Measurements from ENCODE around the gene ZMAT5.

Gene ZMAT5

DNA sequence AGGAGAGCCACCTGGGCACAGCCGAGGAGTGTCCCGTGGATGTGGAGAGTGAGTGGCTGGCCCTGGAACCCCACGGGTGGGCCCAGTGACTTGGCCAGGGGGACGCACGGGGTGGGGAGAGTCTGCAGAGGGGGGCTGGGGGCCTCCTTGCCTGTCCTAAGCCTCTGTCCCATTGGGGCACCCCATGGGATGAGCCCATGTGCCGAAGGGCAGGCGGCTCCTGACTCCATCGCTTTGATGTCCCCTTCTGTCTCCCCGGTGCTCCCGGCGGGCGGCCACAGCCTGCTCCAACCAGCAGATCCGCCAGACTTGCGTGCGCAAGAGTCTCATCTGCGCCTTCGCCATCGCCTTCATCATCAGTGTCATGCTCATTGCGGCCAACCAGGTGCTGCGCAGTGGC lies 37.6 kb downstream of the ZMAT5 start:
- no peak for DNase-seq (ENCODE audit: low spot score)

DNA sequence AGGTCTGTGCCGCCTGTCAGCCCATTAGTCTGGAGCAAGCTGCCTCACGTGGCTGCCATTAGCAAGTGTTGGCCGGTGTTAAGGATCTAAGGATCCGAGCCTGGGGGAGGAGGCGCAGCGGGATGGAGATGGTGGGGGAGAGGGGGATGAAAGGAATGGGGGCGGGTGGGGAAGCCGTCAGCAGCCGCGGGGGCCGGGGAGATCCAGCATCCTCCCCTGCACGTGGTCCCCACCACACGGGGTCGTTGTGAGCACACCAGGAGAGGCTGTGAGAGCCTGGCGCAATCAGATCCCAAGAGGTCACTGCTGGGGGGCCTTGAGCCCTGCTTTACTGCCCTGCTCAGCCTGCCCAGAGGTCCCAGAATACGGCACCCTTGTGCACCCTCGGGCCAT lies 39.7 kb downstream of the ZMAT5 start:
- DNase-seq (ENCODE audit: low spot score): no peak

DNA sequence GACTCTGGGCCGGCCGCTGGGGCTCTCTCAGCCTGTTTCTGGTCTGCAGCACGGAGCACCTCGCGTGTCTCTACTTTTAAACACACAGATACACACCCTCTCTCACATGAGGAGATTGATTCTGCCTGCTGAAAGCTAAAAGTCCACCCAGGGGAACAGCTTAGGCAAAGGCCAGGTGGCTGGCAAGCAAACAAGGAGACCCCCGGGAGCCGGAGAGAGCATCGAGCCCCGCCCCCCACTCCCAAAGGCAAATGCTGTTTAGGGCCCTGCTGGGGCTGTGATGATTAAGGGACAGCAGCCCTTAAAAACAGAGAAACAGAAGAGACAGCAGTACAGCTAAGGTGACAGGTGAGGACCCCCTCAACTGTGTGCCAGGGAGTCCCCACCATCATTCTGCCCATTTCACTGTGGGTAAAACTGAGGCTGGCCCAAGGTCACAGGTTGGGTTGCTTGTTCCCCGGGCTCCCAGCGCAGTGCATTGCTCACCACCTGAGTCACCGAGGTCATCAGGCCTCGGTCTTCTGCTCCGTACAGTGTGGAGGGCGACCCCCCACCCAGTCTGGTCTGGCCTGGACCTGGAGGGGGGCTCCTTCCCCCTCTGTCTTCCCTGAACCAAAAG lies 40.2 kb downstream of the ZMAT5 start:
- DNase-seq (ENCODE audit: low spot score): no peak

DNA sequence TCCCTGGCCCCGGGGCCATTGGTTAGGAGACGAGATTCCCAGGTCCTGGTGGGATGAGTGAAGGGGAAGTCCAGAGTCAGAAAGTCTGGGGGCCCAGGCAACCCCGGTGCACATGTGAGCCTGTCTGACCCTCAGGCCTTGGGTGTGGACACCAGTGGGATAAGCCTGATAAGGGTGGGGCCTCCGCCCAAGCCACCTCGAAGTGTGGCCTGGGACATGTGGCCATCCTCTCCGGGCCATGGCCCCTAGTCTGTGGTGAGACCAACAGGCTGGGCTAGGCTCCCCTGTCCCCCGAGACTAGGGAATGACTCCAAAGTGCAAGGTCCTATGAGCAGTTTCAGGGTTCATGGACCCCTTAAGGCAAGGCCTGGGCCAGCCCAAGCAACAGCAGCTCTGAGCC lies 40.7 kb downstream of the ZMAT5 start:
- no peak for DNase-seq (ENCODE audit: low spot score)

GRCh38 chr22:29724843-29725242 lies 42.0 kb downstream of the ZMAT5 start:
- DNase-seq (ENCODE audit: low spot score): no peak

DNA sequence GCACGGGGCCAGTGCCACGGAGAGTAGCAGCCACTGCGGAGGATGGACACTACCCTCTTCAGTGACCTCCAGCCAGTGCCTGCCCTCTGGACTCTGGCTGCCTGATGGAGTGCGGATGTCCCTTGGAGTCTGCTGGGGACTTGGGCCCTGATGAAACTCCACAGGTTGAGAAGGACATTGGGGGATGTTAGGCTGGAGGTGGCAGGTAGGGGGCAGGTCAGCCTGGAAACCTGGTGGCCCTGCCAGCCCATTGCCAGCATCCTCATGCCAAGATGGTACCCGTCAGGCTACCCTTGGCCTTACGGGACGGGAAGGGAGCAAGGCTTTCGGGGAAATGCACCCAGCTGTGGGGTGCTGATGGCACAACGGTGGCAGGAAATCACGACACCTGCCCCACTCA lies 43.0 kb downstream of the ZMAT5 start:
- DNase-seq (ENCODE audit: low spot score): no peak

DNA sequence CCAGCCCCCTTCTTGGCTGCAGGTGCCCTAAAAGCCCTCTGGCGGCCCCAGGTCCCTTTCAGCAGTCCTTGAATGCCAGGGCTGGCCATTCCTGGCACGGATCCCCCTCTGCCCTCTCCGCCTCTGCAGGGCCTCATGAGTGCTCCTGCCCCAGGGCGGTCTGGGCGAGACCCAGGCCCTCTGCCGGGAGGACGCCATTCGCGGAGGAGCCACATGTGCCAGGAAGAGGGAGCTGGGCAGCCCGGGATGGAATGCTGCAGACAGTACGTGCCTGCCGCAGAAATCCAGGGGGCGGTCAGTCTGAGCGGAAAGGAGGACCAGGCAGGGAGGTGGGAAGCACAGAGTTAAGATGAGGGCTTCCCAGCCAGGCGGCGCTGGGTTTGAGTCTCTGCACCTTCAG lies 44.2 kb downstream of the ZMAT5 start:
- no peak for DNase-seq (ENCODE audit: low spot score)

GRCh38 chr22:29722151-29722550 lies 44.7 kb downstream of the ZMAT5 start:
- DNase-seq (ENCODE audit: low spot score): no peak

DNA sequence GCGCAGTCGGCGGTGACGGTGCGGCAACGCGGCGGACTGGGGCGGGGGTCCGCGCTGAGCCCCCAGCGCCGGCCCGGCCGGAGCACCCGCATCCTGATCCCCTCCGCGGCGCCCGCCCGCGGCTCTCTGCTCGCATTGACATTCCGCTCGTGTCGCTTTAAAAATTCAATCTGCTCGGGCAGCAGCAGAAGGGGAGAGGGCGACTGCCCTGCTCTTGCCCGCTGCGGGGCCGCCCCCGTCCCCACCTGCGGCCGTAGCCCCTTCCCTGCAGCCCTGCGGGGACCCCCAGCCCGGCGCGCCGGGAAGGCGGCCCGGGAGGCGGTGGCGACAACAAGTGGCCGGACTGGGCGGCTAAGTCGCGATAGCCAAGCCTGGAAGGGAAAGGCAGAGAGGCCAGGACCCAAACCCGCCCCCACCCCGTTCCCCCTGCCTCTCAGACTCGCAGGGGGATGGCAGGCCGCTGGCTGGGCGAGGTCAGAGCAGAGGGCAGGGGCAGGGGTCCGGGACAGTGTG lies 45.9 kb downstream of the ZMAT5 start:
- no peak for DNase-seq (ENCODE audit: low spot score)

DNA sequence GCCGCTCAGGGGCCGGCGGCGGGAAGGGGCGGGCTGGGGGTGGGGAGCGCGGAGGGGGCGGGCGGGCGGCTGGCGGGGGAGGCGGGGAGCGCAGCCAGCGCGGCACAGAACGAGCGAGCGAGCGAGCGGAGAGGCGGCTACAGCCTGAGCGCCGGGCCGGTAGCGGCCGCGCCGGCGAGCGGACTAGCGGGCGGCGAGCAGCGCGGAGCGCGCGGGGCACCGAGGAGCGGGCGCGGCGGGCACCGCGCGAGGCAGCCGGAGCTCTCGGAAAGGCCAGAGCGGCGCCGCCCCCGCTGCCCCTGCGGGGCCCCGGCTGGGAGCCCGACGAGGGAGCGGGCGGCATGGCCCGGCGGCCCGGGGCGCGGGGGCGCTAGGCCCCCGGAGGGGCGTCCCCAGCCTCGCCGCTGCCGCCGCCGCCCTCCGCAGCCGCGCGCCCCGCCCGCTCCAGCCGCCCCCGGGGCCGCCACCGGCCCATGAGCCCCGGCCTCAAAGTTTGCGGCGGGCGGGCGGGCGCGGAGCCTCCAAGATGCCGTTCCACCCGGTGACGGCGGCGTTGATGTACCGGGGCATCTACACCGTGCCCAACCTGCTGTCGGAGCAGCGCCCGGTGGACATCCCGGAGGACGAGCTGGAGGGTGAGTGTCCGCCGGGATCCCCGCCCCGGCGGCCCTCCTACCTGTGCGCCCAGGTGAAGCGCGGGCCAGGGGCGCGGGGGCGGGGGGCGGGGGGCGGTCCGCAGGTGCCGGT lies 46.7 kb downstream of the ZMAT5 start, which contains the start of gene CABP7:
TSS of gene CABP7 (plus strand) at position 105 of the 747 bp plus-strand sequence. CDS start at position 527, 422 bp downstream.
- DNase-seq (ENCODE audit: low spot score): no peak

DNA sequence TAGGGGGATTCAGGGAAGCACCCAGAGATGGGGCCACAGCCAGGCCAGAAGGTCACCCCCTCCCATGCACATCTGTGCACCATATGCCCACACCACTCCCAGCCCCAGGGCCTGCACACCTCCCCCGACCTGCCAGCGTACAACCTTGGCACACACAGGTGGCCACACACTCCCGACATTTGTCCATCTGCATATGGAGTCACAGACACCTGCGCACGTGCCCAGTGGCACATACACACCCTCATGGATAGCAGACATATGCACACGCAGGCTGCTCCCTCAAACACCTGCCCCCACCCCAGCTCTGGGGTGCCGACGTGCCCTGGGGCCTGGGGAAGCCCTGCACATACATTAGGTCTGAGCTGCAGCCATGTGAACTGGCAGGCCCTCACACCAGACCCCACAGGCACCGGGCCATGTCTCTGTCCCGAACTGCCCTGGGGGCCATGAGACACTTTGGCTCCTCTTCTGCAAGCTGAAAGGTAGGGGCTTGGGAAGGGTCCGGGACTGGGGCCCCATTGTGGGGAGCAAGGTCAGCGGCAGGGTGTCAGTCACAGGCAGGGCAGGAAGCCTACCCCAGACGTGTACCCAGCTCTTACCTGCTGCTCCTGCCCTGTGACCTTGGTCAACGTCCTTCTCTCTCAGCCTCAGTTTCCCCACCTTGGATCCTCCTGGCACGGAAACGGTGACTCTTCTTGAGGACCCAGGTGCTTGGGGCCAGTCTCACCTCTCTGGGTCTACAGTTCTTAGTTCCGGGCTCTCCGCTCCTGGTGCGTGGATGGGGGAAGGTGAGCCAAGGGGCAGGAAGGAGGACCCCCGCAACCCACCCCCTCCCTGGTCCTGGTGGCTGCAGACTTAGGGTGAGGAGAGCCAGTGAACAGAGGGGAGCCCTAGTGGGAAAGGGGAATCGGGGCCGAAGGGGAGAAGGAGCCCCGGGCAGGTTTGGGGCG lies 47.6 kb downstream of the ZMAT5 start:
- no peak for DNase-seq (ENCODE audit: low spot score)

DNA sequence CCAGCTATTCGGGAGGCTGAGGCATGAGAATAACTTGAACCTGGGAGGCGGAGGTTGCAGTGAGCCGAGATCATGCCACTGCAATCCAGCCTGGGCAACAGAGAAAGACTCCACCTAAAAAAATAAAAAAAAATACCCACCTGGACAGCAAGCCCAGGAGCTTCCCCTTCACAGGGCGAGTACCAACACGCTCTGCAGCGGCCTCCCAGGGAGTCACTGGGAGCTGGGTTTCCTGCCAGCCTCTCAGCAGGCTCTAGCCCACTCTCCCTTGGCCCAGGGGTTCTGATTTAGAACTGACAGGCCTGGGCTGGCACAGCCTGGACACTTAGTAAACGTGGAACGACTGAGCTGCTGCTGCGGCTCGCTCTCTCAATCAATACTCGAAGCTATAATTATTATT lies 49.0 kb downstream of the ZMAT5 start:
- DNase-seq (ENCODE audit: low spot score): no peak

- peak; percentile 69 for DNase-seq (ENCODE audit: low spot score)
Observed at GRCh38 chr22:29716814-29717545, 49.8 kb downstream of the ZMAT5 start.

DNA sequence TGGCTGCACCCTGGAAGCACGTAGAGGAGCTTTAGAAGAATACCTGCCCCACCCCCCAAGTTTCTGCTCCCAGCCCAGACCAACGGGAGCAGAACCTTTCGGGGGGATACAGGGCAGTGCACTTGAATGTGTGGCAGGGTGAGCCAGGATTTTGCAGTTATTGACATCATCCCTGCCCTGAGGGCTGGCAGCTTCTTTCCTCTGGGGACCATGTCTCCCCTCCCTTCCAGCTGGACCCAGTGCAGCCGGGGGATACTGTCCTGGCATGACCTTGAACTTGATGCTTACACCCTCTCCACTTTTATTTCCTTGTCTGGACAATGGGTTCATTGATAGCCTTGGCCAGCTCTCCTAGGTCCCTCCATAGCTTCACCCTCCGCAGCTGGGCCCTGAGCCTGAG lies 51.1 kb downstream of the ZMAT5 start:
- DNase-seq (ENCODE audit: low spot score): no peak

GRCh38 chr22:29715240-29715639 lies 51.6 kb downstream of the ZMAT5 start:
- no peak for DNase-seq (ENCODE audit: low spot score)

DNA sequence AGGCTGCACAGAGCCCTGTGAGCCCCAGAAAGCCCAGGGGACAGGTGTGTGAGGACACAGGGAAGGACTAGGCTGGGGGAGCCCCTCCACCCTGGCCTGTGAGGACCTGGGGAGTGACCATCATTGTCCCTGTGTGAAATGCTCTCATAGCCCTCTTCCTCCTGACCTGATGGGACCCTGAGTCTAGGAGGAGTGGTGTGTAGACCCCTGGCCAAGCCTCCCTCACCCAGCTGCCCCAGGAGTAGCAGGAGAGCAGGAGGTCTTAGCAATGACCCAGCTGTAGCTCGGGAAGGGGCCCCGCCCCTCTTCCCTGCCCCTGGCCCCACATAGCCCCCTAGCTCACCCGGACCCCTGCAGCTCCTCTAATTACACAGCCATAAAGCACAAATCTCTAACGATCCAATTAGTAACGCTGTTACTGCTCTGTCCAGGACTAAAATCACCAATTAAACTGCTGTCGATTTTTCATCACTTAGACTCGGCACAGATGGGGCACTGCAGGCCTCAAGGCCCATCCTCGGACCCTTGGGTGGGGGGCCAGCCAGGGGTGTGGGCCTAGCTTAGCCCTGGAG lies 53.6 kb downstream of the ZMAT5 start:
- no peak for DNase-seq (ENCODE audit: low spot score)

GRCh38 chr22:29712119-29712518 lies 54.7 kb downstream of the ZMAT5 start:
- no peak for DNase-seq (ENCODE audit: low spot score)

DNA sequence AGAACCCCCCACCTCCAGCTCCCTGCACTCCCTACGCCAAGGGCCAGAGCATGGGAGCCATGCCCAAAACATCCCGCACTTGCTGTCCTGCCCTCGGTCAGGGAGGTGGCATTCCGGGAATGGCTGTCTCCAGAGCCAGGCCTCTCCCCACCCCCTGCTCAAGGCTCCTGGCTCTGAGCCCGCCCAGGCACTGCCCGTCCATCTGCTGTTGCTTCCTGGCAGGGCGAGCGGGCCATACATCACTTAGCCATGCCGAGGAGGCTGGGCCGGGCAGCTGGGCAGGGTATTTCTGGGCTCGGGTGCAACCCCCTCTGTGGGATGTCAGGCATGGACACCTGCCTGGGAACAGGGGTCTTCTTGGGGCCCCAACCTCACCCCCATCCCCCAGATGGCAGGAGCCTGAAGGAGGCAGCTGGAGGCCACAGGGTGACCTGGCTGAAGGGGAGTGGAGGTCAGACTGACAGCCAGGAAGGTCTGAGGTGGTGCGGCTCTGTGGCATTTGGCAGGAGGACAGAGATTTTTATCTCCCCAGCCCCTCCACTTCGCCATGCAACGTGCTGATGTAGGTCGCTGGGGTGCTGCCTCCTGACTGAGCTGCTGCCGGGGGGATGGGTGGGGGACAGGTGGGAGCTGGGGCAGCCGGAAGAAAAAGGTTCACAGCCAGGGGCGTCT lies 55.7 kb downstream of the ZMAT5 start:
- DNase-seq (ENCODE audit: low spot score): no peak

DNA sequence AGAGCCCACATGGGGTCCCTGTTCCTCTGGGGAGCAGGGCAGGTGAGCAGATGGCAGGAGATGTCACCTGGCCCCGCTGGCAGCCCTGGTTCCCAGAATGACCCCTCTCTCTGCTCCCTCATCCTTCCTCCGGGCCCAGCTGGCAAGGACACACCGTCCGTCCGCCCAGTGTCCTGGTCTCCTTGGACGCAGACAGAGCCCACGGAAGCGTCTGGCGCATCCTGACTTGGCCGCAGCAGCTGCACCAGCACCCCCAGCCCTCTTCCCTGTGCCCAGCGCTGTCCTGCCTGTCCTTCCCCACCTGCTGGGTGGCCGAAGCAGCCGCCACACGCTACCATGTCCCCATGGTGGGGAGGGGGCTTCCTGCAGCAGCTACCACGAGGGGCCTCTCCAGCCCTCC lies 56.6 kb downstream of the ZMAT5 start:
- no peak for DNase-seq (ENCODE audit: low spot score)

DNA sequence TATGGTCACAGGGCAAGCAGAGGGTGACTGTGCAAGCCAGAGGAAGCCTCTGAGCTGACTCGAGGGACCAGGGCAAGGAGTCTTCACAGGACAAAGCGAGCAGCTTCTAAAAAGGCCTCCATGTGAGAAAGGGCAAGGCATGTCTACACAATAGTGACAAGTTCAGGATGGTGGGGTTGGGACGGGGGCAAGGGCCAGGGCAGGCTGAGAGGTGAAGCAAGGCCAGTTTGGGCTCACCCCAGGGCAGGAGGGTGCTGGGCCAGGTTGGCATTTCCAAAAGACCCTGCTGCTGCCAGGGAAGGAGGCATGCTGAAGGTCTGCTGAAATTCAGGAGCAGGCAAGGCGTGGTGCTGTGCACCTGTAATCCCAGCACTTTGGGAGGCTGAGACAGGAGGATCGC lies 59.3 kb downstream of the ZMAT5 start:
- no peak for DNase-seq (ENCODE audit: low spot score)

DNA sequence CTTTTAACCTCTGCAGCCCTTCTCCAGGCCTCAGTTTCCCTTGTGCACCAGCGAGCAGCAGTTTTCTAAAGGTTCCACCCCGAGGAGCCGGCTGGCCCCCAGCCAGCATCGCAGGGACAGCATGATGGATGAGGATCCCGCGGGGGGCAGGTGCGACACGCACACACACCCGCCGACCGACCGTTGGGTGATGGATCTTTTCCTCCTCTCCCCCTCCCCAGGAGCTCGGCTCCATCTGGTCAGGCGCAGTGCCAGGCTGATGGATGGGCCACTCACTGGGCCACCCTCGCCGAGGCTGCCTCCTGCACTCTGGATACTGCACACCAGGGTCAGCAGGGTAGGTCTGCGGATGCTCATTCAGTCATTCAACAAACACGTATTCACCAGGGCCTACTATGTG lies 59.8 kb downstream of the ZMAT5 start:
- DNase-seq (ENCODE audit: low spot score): no peak

Measured in SW480 (cell line).